Measurements from ENCODE around the gene TBL3.

Gene TBL3

GRCh38 chr16:1971796-1972489, at the start of gene TBL3:
Gene TBL3, plus strand, starts transcription at chr16:1972053. Its CDS starts 112 bp downstream, at chr16:1972165.
- DNase-seq (ENCODE audit: low read depth): peak; percentile 81
- in situ Hi-C loops (cut with HindIII; ENCODE audit: low sequenced_read_pairs): no loop called here
- peak within 1 kb of the TSS; percentile 93 for H3K4me3 ChIP-seq (ENCODE audit: low read depth, low read length)
- TF ChIP-seq CTCF (IDR thresholded peaks at IDR 0.05; ENCODE audit: low read depth, low read length, missing control alignments): no peak

GRCh38 chr16:1922357-1922756, 49.5 kb upstream of the TBL3 start:
- in situ Hi-C loops (cut with HindIII; ENCODE audit: low sequenced_read_pairs): no loop called here
- no peak for TF ChIP-seq CTCF (IDR thresholded peaks at IDR 0.05; ENCODE audit: low read depth, low read length, missing control alignments)
- H3K4me3 ChIP-seq (ENCODE audit: low read depth, low read length): no peak overlapping the region
- DNase-seq (ENCODE audit: low read depth): no peak

- peak; percentile 45 for TF ChIP-seq CTCF (IDR thresholded peaks at IDR 0.05; ENCODE audit: low read depth, low read length, missing control alignments)
- no peak overlapping the region for H3K4me3 ChIP-seq (ENCODE audit: low read depth, low read length)
- in situ Hi-C loops (cut with HindIII; ENCODE audit: low sequenced_read_pairs): no loop called here
- DNase-seq (ENCODE audit: low read depth): no peak
Measured at GRCh38 chr16:1923299-1924034, 48.4 kb upstream of the TBL3 start.

- in situ Hi-C loops (cut with HindIII; ENCODE audit: low sequenced_read_pairs): no loop called here
- no peak for TF ChIP-seq CTCF (IDR thresholded peaks at IDR 0.05; ENCODE audit: low read depth, low read length, missing control alignments)
- no peak for DNase-seq (ENCODE audit: low read depth)
- no peak overlapping the region for H3K4me3 ChIP-seq (ENCODE audit: low read depth, low read length)
Measured at GRCh38 chr16:1924095-1924494, 47.8 kb upstream of the TBL3 start.

- no peak overlapping the region for H3K4me3 ChIP-seq (ENCODE audit: low read depth, low read length)
- in situ Hi-C loops (cut with HindIII; ENCODE audit: low sequenced_read_pairs): loop anchor here (5.0 kb wide), 1 partner anchor 74 kb away; no protein-coding TSS in a partner anchor
- DNase-seq (ENCODE audit: low read depth): no peak
- TF ChIP-seq CTCF (IDR thresholded peaks at IDR 0.05; ENCODE audit: low read depth, low read length, missing control alignments): no peak
Measured at GRCh38 chr16:1926271-1926670, 45.6 kb upstream of the TBL3 start.

- no peak for TF ChIP-seq CTCF (IDR thresholded peaks at IDR 0.05; ENCODE audit: low read depth, low read length, missing control alignments)
- in situ Hi-C loops (cut with HindIII; ENCODE audit: low sequenced_read_pairs): loop anchor here (5.0 kb wide), 1 partner anchor 77 kb away; no protein-coding TSS in a partner anchor
- no peak for DNase-seq (ENCODE audit: low read depth)
- H3K4me3 ChIP-seq (ENCODE audit: low read depth, low read length): peak overlapping the region; percentile 45
Measured at GRCh38 chr16:1929105-1929504, 42.7 kb upstream of the TBL3 start.

Data from astrocyte of the cerebellum (primary cell).